Endodermal cell (in vitro differentiated cells): ENCODE results near the gene SHC2. TPM values are rescaled to one million over a fixed set of nuclear protein-coding genes. Genes with fewer than 3 reads are reported as not detected.
A peak's percentile ranks its signal among the peaks of the same experiment; 100 is the strongest.

Experiments
- DNase-seq: peaks from one replicate; pipeline ENCODE4 v3.0.0-alpha.2; 2017
- H3K27ac ChIP-seq: 2 replicates; pipeline ENCODE4 v1.5.1; 2013; ENCODE audit warnings: mild to moderate bottlenecking, low read depth, low read length, moderate library complexity
- H3K27me3 ChIP-seq: 2 replicates; pipeline ENCODE4 v1.6.1; 2013; ENCODE audit warnings: mild to moderate bottlenecking, low read length, moderate library complexity; ENCODE audit not compliant: insufficient read depth, control insufficient read depth, poor library complexity, severe bottlenecking
- H3K36me3 ChIP-seq: 2 replicates; pipeline ENCODE4 v1.7.0; 2013; ENCODE audit warnings: mild to moderate bottlenecking, low read length, moderate library complexity; ENCODE audit not compliant: control insufficient read depth, insufficient read depth
- H3K4me1 ChIP-seq: one replicate; pipeline ENCODE4 v1.7.0; 2013; ENCODE audit warnings: low read length; ENCODE audit not compliant: control insufficient read depth, insufficient read depth
- H3K4me3 ChIP-seq: 2 replicates; pipeline ENCODE4 v1.5.1; 2013; ENCODE audit warnings: mild to moderate bottlenecking, low read length, moderate library complexity
- H3K9ac ChIP-seq: 2 replicates; pipeline ENCODE4 v1.6.1; 2013; ENCODE audit warnings: mild to moderate bottlenecking, low read length, moderate library complexity; ENCODE audit not compliant: poor library complexity, severe bottlenecking; ENCODE audit errors: extremely low read depth
- H3K9me3 ChIP-seq: 2 replicates; pipeline ENCODE4 v1.6.1; 2013; ENCODE audit warnings: mild to moderate bottlenecking, low read length, moderate library complexity; ENCODE audit not compliant: control insufficient read depth
- H3K27ac Mint-ChIP-seq: 2 replicates; pipeline ENCODE4 v1.8.0; 2020; ENCODE audit warnings: mixed read lengths
- H3K27me3 Mint-ChIP-seq: 2 replicates; pipeline ENCODE4 v1.8.0; 2021; ENCODE audit warnings: mild to moderate bottlenecking, mixed read lengths; ENCODE audit not compliant: insufficient read depth
- H3K36me3 Mint-ChIP-seq: 2 replicates; pipeline ENCODE4 v1.8.0; 2020; ENCODE audit warnings: low read depth, mixed read lengths
- H3K4me1 Mint-ChIP-seq: 2 replicates; pipeline ENCODE4 v1.8.0; 2020; ENCODE audit warnings: mixed read lengths
- H3K4me3 Mint-ChIP-seq: 2 replicates; pipeline ENCODE4 v1.8.0; 2020; ENCODE audit warnings: mild to moderate bottlenecking, moderate library complexity, mixed read lengths
- H3K9me3 Mint-ChIP-seq: 2 replicates; pipeline ENCODE4 v1.8.0; 2020; ENCODE audit warnings: mild to moderate bottlenecking, mixed read lengths
- WGBS, 2 experiments: methylation state at CpG; one replicate each; pipeline versions ENCODE4 v1.1.5 to v1.1.7; 2013; ENCODE audit warnings: missing lambda C conversion rate in 2 of 2, mixed read lengths in 1 of 2; ENCODE audit not compliant: insufficient coverage in 1 of 2, insufficient read length in 1 of 2; 5-methylcytosine and 5-hydroxymethylcytosine counted together
- total RNA-seq, 2 donors: library from RNA; stranded (reverse); fragmentation: NEBNext Ultra II Directional in 1 of 2; extraction: Animal tissue kit (Norgen Biotek cat#: 25700) in 1 of 2; gene quantifications; 2 replicates in 1 of 2; 3 replicates in 1 of 2; pipeline ENCODE4 v1.2.1, GENCODE V29; 2021
- TF ChIP-seq, protein P1 (sequence below): fragments of 200-600 bp; sonication (generic); conservative IDR thresholded peaks from 2 replicates; pipeline ENCODE4 v1.5.0; 2021; ENCODE audit warnings: antibody characterized with exemption, mild to moderate bottlenecking

The SHC2 gene
- total RNA-seq, 2 donors from 2014 or later = 56.5 to 93.0 TPM

DNA sequence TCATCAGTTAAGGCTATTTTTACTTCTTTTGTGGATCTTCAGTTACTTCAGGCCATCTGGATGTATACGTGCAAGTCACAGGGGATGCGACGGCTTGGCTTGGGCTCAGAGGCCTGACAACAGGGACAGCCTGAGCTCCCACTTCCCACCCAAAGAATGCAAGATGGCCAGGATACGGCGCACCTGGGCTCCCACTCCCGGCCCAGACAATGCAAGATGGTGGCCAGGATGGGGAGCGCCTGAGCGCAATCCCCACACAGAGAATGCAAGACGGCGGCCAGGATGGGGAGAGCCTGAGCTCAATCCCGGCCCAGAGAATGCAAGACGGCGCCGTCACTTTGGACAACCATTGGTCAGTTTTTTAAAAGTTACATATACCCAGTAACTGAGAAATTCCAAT is 91.0 kb downstream of the SHC2 start:
- no peaks in the 10 kb centered on the region for H3K4me1 Mint-ChIP-seq
- peaks cover 20% of the 10 kb centered on the region for H3K27me3 Mint-ChIP-seq
- TF ChIP-seq, protein P1, sequence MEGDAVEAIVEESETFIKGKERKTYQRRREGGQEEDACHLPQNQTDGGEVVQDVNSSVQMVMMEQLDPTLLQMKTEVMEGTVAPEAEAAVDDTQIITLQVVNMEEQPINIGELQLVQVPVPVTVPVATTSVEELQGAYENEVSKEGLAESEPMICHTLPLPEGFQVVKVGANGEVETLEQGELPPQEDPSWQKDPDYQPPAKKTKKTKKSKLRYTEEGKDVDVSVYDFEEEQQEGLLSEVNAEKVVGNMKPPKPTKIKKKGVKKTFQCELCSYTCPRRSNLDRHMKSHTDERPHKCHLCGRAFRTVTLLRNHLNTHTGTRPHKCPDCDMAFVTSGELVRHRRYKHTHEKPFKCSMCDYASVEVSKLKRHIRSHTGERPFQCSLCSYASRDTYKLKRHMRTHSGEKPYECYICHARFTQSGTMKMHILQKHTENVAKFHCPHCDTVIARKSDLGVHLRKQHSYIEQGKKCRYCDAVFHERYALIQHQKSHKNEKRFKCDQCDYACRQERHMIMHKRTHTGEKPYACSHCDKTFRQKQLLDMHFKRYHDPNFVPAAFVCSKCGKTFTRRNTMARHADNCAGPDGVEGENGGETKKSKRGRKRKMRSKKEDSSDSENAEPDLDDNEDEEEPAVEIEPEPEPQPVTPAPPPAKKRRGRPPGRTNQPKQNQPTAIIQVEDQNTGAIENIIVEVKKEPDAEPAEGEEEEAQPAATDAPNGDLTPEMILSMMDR = no peak
- Histone ChIP-seq H3K9me3 (no peaks in the 10 kb centered on the region), H3K4me3 (no peak overlapping the region), H3K27me3 (no peaks in the 10 kb centered on the region), H3K27ac (no peak overlapping the region), H3K9ac (no peak overlapping the region), H3K36me3 (no peaks in the 10 kb centered on the region), H3K4me1 (no peaks in the 10 kb centered on the region)
- H3K4me3 Mint-ChIP-seq = no peak overlapping the region
- no peaks in the 10 kb centered on the region for H3K9me3 Mint-ChIP-seq
- H3K36me3 Mint-ChIP-seq = no peaks in the 10 kb centered on the region
- 90 to 92% methylated on average over 14 of the region's 14 CpGs for WGBS, 2 experiments
- DNase-seq = peak; percentile 28
- H3K27ac Mint-ChIP-seq = no peak overlapping the region

DNA sequence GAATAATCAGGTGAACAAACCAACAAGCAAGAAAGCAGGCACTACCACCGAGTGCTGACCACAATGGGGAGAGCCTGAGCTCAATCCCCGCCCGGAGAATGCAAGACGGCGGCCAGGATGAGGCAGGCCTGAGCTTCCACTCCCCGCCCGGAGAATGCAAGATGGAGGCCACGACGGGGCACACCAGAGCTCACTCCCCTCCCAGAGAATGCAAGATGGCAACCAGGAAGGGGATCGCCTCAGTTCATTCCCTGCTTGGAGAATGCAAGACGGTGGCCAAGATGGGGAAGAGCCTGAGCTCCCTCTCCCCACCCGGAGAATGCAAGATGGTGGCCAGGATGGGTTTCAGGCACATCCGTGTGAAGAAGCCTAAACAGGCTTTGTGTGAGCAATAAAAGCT is 91.6 kb downstream of the SHC2 start:
- H3K9me3 Mint-ChIP-seq = no peaks in the 10 kb centered on the region

DNA sequence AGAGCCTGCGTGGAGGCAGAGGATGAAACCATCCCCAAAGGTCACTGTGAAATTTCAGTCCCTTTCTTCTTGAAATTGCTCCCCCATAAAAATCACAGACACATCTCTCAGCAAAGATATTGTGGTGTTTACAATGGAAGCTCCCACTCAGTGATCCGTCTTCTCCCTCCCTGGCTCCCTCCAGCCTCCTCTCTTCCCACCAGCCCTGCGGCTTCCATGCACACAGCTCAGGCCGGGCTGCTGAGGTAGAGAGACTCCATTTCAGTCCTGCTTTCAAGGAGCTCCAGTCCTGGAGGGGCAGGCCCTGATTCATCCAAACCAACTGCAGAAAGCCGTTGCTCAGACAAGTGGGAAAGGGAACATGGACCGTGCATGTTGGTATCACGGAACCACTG is 92.2 kb downstream of the SHC2 start:
- H3K27me3 Mint-ChIP-seq = peaks cover 17% of the 10 kb centered on the region
- H3K4me1 ChIP-seq = no peaks in the 10 kb centered on the region
- no peaks in the 10 kb centered on the region for H3K4me1 Mint-ChIP-seq
- H3K27ac ChIP-seq = no peak overlapping the region
- H3K27ac Mint-ChIP-seq = no peak overlapping the region
- no peaks in the 10 kb centered on the region for H3K9me3 ChIP-seq
- no peak overlapping the region for H3K4me3 Mint-ChIP-seq
- H3K36me3 Mint-ChIP-seq = no peaks in the 10 kb centered on the region
- WGBS, 2 experiments = 78 to 84% methylated on average over 3 to 7 of the region's 7 CpGs
- H3K9me3 Mint-ChIP-seq = no peaks in the 10 kb centered on the region
- no peaks in the 10 kb centered on the region for H3K27me3 ChIP-seq
- no peak overlapping the region for H3K4me3 ChIP-seq
- H3K9ac ChIP-seq = no peak overlapping the region
- TF ChIP-seq, protein P1 = no peak
- H3K36me3 ChIP-seq = no peaks in the 10 kb centered on the region
- peak; percentile 28 for DNase-seq

More for the DNA sequence above, 91.6 kb downstream of the SHC2 start:
- H3K4me1 Mint-ChIP-seq = no peaks in the 10 kb centered on the region
- Histone ChIP-seq H3K36me3 (no peaks in the 10 kb centered on the region), H3K4me1 (no peaks in the 10 kb centered on the region), H3K9me3 (no peaks in the 10 kb centered on the region), H3K4me3 (no peak overlapping the region), H3K9ac (no peak overlapping the region), H3K27ac (no peak overlapping the region), H3K27me3 (no peaks in the 10 kb centered on the region)
- H3K27me3 Mint-ChIP-seq = peaks cover 20% of the 10 kb centered on the region
- H3K4me3 Mint-ChIP-seq = no peak overlapping the region
- WGBS, 2 experiments = 93 to 94% methylated on average over 12 to 13 of the region's 13 CpGs
- peak; percentile 30 for DNase-seq
- H3K27ac Mint-ChIP-seq = no peak overlapping the region
- TF ChIP-seq, protein P1 = no peak
- no peaks in the 10 kb centered on the region for H3K36me3 Mint-ChIP-seq
